NCI-H1436 treated with DMSO at 0.1 percent for 48 hours (cell line): ENCODE measurements around the gene CDC34.

ENCODE experiments used
- DNase-seq: peaks from one replicate; lab custom pipeline; 2025; lab: John Stamatoyannopoulos, UW

Gene CDC34

GRCh38 chr19:497491-497868 is 34.1 kb upstream of the CDC34 start:
- no peak for DNase-seq

GRCh38 chr19:497869-498510 is 33.6 kb upstream of the CDC34 start:
- no peak for DNase-seq

GRCh38 chr19:498511-498891 is 33.1 kb upstream of the CDC34 start:
- no peak for DNase-seq

GRCh38 chr19:498977-499623 is 32.5 kb upstream of the CDC34 start:
- DNase-seq = no peak

- no peak for DNase-seq
Observed at GRCh38 chr19:501646-502045, 29.9 kb upstream of the CDC34 start.

GRCh38 chr19:504616-505015 is 26.9 kb upstream of the CDC34 start:
- DNase-seq = no peak

- DNase-seq = peak; percentile 98
Observed at GRCh38 chr19:506404-507285, 24.9 kb upstream of the CDC34 start.

GRCh38 chr19:507286-508203 is 24.0 kb upstream of the CDC34 start, which contains the start of gene TPGS1:
TSS of gene TPGS1 (plus strand) at chr19:507497. CDS start at chr19:507507, 10 bp downstream.
- DNase-seq = no peak

GRCh38 chr19:508204-509150 is 23.1 kb upstream of the CDC34 start:
- DNase-seq = no peak

GRCh38 chr19:510606-511100 is 20.9 kb upstream of the CDC34 start:
- DNase-seq = peak; percentile 48

- peak; percentile 95 for DNase-seq
Observed at GRCh38 chr19:511101-511851, 20.3 kb upstream of the CDC34 start.

GRCh38 chr19:512547-513365 is 18.8 kb upstream of the CDC34 start:
- DNase-seq = peak; percentile 82

GRCh38 chr19:513368-514165 is 18.0 kb upstream of the CDC34 start:
- DNase-seq = no peak

- DNase-seq = no peak
Observed at GRCh38 chr19:514166-514663, 17.3 kb upstream of the CDC34 start.

- DNase-seq = no peak
Observed at GRCh38 chr19:517721-518597, 13.6 kb upstream of the CDC34 start.

GRCh38 chr19:518598-519231 is 12.8 kb upstream of the CDC34 start:
- DNase-seq = no peak
